Coronary artery (tissue), 2 donors: Measurements from ENCODE around the gene TIMM13.
"Not testable (repeated sequence)": the region's sequence is repeated elsewhere in the genome, so short reads cannot be mapped to it uniquely, and the experiment has no call there.

Experiments used
- DNase-seq: peaks from one replicate; pipeline ENCODE4 v3.0.0-alpha.2; 2017; ENCODE audit warnings: low spot score
- H3K27ac ChIP-seq, 2 donors: fragments of 200-600 bp; sonication (generic); one replicate each; pipeline ENCODE4 v1.5.1; 2016 to 2019
- H3K4me3 ChIP-seq: fragments of 200-600 bp; sonication (generic); 2 replicates; pipeline ENCODE4 v1.5.1; 2016; ENCODE audit warnings: mild to moderate bottlenecking, moderate library complexity
- TF ChIP-seq, protein P1 (sequence below): fragments of 200-600 bp; sonication (generic); IDR thresholded peaks from one replicate; pipeline ENCODE4 v1.5.1; 2019; ENCODE audit warnings: antibody characterized with exemption

Gene TIMM13

DNA sequence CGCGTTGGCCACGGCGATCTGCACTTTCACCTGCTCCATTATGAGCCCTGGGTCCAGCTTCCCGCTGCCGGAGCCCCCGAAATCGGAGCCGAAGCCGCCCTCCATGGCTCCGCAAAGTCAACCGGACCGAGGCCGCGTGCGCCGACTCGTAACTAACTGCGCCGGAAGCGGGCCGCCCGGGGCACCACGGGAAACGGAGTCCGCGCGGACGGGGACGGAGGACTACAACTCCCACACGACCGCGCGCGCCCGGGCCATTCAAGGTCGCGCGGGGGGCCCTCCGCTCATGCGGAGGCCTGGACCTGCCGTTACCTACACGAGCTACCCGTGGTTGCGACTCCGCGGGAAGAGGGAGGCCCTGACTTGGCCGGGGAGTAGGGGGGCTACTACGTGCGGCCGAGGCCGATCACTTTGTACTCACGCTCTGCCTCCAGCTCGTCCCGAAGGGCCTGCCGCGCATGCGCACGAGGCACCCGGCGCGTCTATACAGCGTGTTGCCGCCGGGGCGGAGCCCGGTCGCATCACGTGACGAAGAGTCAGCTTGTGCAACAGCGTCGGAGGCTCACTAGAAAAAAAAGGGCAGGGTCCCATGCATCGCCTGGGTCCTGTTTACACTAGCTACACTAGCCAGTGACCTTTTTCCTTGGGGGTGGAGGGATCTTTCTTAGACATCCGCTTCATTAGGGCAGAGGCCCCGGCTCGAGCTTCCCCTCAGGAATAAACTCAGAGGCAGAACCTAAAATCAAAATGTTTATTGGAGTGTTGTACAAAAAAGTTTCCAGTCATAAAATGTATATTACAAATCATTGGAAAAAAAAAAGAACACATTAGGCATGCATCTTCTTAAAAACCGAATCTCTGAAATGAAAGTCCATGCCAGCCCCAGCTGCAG is at the start of gene TIMM13:
TSS of gene TIMM13 (minus strand) at position 158 of the 892 bp plus-strand sequence. CDS start at position 105, 53 bp downstream.
- DNase-seq: peak; percentile 95
- peak within 1 kb of the TSS; percentile 95 to 99 for H3K27ac ChIP-seq
- H3K4me3 ChIP-seq: peak within 1 kb of the TSS; percentile 83
- TF ChIP-seq, protein P1, sequence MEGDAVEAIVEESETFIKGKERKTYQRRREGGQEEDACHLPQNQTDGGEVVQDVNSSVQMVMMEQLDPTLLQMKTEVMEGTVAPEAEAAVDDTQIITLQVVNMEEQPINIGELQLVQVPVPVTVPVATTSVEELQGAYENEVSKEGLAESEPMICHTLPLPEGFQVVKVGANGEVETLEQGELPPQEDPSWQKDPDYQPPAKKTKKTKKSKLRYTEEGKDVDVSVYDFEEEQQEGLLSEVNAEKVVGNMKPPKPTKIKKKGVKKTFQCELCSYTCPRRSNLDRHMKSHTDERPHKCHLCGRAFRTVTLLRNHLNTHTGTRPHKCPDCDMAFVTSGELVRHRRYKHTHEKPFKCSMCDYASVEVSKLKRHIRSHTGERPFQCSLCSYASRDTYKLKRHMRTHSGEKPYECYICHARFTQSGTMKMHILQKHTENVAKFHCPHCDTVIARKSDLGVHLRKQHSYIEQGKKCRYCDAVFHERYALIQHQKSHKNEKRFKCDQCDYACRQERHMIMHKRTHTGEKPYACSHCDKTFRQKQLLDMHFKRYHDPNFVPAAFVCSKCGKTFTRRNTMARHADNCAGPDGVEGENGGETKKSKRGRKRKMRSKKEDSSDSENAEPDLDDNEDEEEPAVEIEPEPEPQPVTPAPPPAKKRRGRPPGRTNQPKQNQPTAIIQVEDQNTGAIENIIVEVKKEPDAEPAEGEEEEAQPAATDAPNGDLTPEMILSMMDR: no peak

DNA sequence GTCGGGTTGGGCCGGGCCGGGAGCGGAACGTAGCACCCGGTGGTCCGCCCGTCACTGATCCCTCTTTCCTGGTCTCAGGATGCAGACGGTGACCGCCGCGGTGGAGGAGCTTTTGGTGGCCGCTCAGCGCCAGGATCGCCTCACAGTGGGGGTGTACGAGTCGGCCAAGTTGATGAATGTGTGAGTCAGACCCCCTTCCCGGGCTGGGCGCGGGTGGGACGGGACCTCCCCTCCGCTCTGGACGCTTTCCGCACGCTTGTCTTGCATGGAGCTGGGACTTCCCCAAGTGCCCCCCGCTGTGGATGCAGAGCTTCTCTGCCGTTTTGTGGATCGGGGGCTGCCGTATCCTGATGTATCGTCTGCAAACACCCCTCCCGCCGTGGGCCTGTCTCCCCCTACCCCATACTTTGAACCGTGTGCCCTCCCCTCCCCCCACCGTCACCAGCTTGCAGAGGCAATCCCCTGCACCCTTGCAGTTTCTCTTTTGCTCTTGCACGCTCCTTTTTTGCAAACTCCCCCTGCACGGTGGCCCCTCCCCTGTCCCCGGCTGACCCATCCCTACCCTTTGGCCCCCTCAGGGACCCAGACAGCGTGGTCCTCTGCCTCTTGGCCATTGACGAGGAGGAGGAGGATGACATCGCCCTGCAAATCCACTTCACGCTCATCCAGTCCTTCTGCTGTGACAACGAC is 49.2 kb upstream of the TIMM13 start:
- H3K27ac ChIP-seq: peak overlapping the region; percentile 88 to 96
- peak; percentile 87 for DNase-seq
- TF ChIP-seq, protein P1: no peak
- H3K4me3 ChIP-seq: peak overlapping the region; percentile 88

DNA sequence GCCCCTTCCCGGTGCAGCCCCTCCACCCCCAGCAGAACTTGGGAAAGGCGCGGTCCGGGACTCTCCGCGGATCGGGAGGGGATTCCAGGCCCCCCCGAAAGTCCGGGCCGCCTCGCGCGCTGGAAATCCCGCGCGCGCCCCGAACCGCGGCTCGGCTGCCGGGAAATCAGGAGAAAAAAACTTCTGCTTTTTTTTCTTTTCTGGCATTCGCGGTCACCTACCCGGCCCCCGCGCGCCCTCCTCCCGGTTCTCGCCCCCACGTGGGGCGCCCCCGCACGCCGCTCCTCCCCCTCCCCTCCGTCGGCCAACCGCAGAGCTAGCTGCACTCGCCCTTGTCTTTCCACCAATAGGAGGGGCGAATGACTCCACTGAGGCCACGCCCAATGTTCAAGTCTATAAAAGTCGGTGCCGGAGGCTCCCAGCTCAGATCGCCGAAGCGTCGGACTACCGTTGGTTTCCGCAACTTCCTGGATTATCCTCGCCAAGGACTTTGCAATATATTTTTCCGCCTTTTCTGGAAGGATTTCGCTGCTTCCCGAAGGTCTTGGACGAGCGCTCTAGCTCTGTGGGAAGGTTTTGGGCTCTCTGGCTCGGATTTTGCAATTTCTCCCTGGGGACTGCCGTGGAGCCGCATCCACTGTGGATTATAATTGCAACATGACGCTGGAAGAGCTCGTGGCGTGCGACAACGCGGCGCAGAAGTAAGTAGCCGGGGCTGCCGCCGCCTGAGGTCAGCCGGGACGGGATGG is 48.5 kb upstream of the TIMM13 start, which contains the start of gene GADD45B:
TSS of gene GADD45B (plus strand) at position 426 of the 749 bp plus-strand sequence. CDS start at position 658, 232 bp downstream.
- TF ChIP-seq, protein P1: no peak
- Histone ChIP-seq H3K27ac (peak within 1 kb of the TSS; percentile 88 to 96), H3K4me3 (peak within 1 kb of the TSS; percentile 88)
- DNase-seq: peak; percentile 99

DNA sequence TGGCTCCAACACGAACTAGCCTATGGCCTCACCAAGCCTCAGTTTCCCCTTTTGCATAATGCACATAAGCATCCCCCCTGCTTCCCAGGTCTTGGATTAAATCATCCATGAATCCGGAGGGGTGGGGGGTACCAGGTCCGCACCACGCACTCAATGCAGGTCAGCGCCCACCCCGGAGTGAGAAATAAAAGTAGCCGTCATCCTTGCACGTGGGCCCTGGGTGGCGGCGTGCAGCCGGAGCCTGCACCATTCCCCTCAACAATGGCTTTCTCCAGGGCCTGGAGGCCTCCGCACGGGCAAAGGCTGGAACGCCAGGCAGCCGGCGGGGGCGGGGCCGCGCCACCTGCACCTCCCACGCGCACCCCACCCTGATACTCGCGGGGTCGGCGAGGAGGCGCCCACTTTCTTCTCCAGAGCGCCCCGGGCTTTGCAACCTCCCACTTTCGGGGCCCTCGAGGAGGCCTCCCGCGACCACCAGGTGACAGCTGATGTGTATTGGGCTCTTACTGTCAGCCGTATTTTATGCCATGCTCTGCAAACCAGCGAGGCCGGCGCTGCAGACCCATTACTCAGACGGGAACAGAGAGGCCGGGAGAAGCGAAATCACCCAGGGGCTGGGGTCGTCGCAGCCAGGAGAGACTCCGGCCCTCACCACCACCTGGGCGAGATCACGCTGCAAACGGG is 47.8 kb upstream of the TIMM13 start:
- Histone ChIP-seq H3K4me3 (peak overlapping the region; percentile 88), H3K27ac (peak overlapping the region; percentile 85 to 96)
- DNase-seq: peak; percentile 86
- TF ChIP-seq, protein P1: no peak

DNA sequence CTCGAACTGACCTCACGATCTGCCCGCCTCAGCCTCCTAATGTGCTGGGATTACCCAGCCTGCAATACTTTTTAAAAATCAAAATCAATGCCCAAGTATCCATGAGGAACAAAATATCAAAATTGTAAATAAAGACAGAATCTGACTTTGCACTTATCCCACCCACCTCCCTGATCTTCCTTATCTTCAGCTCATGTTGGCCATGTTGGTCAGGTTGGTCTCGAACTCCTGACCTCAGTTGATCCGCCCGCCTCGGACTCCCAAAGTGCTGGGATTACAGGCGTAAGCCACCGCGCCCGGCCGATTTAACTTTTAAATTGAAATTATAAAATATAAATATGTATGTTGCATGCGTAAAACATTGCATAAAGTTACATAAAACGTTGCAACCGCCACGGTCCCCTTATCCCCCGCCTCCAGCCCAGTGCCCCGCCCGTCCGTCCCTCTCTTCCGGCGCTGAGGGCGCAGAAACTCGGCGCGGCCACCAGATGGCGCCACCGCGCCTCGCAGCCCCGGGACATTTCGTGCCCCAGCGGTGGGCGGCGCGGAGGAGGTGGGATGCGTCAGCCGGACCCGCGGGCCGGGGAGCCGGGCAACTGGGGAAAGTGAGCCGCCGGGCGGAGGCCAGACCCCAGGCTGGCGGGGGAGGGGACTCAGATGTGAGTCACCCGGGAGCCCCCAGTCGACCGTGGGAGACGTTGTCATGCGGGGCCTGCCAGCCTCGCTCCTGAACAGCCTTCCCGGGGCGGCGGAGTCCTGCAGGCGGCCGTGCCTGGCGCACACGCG is 47.0 kb upstream of the TIMM13 start:
- TF ChIP-seq, protein P1: peak; percentile 97
- peak; percentile 94 for DNase-seq
- peak overlapping the region; percentile 88 for H3K4me3 ChIP-seq
- peak overlapping the region; percentile 85 to 96 for H3K27ac ChIP-seq

DNA sequence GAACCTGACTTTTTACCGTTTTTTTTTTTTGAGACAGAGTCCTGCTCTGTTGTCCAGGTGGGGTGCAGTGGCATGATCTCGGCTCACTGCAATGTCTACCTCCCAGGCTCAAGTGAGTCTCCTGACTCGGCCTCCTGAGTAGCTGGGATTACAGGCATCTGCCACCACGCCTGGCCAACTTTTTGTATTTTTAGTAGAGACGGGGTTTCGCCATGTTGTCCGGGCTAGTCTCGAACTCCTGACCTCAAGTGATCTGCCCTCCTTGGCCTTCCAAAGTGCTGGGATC is 42.5 kb upstream of the TIMM13 start:
- not testable (repeated sequence) for H3K27ac ChIP-seq, DNase-seq, H3K4me3 ChIP-seq
